GM18519 (cell line): Measurements from ENCODE around the gene MTMR11.

Experiments
- ATAC-seq: cut with Tn5 transposase; IDR thresholded peaks from one replicate; pipeline ENCODE4 v1.9.1; 2021; ENCODE audit warnings: mild to moderate bottlenecking, moderate library complexity; ENCODE audit not compliant: unreplicated experiment, low FRiP score

Gene MTMR11

GRCh38 chr1:149937759-149938158 is 1.1 kb upstream of the MTMR11 start:
- no peak for ATAC-seq

GRCh38 chr1:149936992-149937705 is 470 bp upstream of the MTMR11 start:
- ATAC-seq = no peak

- no peak for ATAC-seq
Measured at GRCh38 chr1:149934356-149934755, 2.3 kb downstream of the MTMR11 start.

GRCh38 chr1:149933208-149933607 is 3.5 kb downstream of the MTMR11 start:
- no peak for ATAC-seq

- no peak for ATAC-seq
Measured at GRCh38 chr1:149932474-149932873, 4.2 kb downstream of the MTMR11 start.

GRCh38 chr1:149931212-149931790 is 5.4 kb downstream of the MTMR11 start:
- ATAC-seq = no peak

GRCh38 chr1:149929856-149930255 is 6.8 kb downstream of the MTMR11 start:
- ATAC-seq = no peak

GRCh38 chr1:149928401-149928724 is 8.3 kb downstream of the MTMR11 start:
- no peak for ATAC-seq

- peak; percentile 82 for ATAC-seq
Measured at GRCh38 chr1:149927563-149928400, 8.9 kb downstream of the MTMR11 start, which contains the start of gene SF3B4. Gene SF3B4 (minus strand): TSS chr1:149927803. CDS start chr1:149927759, 44 bp downstream.

DNA sequence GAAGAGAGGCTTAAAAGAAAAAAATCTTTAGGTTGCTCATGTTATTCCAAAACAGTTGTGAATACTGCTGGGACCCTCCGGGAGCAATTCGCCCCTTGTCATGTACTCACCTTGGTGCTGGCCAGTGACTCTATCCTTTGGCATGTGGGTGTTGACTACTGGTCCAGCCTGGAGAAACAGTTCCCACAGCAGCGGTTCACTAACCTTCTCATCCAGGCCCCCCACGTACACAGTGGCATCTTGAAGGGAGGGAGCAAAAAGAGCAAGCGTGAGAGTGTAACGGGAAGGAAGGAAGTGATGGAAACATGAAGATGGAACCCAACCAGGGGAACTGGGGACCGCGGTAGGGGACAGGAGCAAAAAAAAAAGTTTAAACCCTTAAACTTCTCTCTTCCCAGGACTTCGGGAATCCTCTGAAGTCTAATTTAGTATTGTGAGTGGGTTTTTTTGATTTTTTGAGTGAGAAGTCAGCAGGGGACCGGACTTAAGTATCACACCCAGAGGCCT is 9.6 kb downstream of the MTMR11 start:
- peak; percentile 10 for ATAC-seq

GRCh38 chr1:149926296-149926695 is 10.4 kb downstream of the MTMR11 start:
- ATAC-seq = no peak

GRCh38 chr1:149925751-149926150 is 10.9 kb downstream of the MTMR11 start:
- no peak for ATAC-seq

GRCh38 chr1:149925345-149925744 is 11.3 kb downstream of the MTMR11 start:
- no peak for ATAC-seq

GRCh38 chr1:149923626-149924025 is 13.1 kb downstream of the MTMR11 start:
- no peak for ATAC-seq

- no peak for ATAC-seq
Measured at GRCh38 chr1:149917571-149918144, 19.0 kb downstream of the MTMR11 start, which contains the start of gene SV2A. Gene SV2A (minus strand): TSS chr1:149917844. CDS start chr1:149913840, 4,004 bp downstream.

GRCh38 chr1:149916898-149917252 is 19.8 kb downstream of the MTMR11 start:
- ATAC-seq = no peak

GRCh38 chr1:149916193-149916897 is 20.3 kb downstream of the MTMR11 start:
- ATAC-seq = no peak

DNA sequence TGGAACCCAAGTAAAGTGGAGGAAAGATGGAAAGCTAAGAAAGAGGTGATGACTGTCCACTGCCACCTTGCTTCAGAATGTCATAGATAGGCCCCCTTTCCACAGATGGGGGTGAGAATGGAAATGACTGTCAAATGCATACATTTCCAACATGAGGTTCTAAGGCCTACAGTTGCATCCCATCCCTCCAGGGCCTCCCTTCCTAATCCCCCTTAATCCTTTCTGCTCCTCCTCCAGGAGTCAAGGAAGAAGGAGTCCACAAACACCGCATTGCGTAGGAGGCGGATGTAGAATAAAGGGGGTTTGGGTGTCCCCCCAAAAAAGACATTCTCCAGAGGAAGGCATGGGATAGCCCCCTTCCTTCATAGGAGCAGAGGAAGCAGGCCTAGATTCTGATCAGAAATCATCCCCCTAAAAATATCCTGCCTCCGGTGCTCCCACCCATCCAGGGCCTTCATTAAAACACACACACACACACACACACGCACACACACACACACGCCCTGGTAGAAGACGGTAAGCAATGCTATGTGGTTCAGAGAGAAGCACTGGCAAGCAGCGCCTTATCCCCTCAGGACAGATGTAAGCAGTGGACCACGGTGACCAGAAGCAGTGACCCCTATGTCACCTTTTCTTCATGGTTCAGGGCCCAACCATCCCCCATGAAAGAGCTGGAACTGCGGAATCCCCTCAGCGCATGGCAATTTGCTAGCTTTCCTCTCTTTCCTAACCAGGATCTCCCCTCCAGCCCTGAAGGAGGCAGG is 21.1 kb downstream of the MTMR11 start:
- ATAC-seq = no peak

- no peak for ATAC-seq
Measured at GRCh38 chr1:149914545-149914944, 22.1 kb downstream of the MTMR11 start.
